RKO (cell line): Measurements from ENCODE around the gene SFI1.
"Not testable (repeated sequence)": the region's sequence is repeated elsewhere in the genome, so short reads cannot be mapped to it uniquely, and the experiment has no call there.

ENCODE experiments used
- DNase-seq: peaks from one replicate; pipeline ENCODE4 v3.0.0-alpha.2; 2016; ENCODE audit warnings: low spot score

The SFI1 gene, protein sequence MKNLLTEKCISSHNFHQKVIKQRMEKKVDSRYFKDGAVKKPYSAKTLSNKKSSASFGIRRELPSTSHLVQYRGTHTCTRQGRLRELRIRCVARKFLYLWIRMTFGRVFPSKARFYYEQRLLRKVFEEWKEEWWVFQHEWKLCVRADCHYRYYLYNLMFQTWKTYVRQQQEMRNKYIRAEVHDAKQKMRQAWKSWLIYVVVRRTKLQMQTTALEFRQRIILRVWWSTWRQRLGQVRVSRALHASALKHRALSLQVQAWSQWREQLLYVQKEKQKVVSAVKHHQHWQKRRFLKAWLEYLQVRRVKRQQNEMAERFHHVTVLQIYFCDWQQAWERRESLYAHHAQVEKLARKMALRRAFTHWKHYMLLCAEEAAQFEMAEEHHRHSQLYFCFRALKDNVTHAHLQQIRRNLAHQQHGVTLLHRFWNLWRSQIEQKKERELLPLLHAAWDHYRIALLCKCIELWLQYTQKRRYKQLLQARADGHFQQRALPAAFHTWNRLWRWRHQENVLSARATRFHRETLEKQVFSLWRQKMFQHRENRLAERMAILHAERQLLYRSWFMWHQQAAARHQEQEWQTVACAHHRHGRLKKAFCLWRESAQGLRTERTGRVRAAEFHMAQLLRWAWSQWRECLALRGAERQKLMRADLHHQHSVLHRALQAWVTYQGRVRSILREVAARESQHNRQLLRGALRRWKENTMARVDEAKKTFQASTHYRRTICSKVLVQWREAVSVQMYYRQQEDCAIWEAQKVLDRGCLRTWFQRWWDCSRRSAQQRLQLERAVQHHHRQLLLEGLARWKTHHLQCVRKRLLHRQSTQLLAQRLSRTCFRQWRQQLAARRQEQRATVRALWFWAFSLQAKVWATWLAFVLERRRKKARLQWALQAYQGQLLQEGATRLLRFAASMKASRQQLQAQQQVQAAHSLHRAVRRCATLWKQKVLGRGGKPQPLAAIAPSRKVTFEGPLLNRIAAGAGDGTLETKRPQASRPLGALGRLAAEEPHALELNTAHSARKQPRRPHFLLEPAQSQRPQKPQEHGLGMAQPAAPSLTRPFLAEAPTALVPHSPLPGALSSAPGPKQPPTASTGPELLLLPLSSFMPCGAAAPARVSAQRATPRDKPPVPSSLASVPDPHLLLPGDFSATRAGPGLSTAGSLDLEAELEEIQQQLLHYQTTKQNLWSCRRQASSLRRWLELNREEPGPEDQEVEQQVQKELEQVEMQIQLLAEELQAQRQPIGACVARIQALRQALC

DNA sequence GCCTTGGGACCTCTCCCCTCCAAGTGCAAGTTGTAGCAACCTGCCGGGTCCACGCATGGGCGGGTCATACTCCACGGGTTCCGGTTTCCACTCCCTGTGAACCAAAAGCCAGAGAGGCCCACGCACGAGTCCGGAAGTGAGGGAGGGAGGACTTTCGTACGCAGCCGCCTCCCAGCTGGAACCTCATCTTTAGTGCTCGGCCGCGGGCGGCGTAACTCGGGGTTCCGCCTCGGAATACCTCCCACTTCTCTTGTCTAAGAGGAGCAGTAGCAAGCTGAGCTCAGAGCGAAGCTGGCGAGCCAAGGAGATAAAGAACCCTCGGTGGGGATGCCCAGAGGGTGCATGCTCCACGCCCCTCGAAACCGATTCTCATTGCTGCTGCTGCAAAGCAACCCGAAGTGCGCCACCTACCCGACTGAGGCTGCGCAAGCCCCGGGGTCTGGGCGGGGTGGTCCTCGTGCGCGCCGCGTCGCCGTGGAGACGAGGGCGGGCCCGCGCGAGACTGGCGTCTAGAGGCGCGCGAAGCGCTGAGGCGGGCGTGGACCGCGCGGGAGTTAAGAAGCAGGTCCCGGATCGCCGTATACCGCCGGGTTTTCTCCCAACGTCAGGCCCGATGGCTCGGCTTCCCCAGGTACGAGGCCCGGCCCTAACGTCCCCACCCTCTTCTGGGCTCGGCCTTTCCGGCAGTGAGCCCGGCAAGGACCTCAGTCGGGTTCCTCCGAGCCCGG, at the start of gene SFI1:
TSS of gene SFI1 (plus strand) at position 530 of the 728 bp plus-strand sequence. CDS start 11,749 bp downstream, outside the sequence.
- peak; percentile 85 for DNase-seq

DNA sequence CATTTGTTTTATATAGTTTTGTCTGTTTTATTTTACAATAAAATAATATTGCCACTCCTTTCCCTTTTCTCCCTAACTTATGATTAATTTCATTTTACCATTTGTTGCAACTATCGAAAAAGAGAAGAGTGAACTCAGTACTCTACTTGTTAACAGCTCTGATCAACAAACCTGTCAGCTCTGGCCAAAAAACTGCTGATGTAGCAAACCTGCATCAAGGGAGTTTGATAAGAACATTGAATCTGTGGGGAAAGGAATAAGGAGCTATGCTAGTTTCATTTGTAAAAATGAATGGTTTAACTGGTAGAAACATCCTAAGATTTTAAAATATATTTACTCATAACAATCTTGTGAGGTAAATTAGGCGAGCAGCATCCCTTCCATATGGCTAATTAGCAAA, 49.6 kb upstream of the SFI1 start:
- DNase-seq: no peak

DNA sequence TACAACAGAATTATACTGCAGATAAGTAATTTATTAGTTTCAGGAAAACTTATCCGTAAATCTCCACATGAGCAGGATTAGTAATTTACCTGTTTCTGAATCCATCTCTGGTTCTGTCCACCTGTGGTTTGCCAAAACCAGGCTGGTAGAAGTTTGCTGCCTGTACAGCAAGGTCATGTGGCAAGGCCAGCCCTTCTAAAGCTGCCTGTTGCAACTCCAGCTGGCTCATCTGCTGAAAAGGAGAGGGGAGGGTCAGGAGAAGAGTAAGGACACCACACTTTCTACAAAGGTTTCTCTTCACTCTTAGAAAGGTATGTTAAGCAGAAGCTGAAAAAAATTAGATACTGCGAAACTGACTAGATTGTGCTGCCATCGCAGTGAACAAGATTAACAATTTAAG, 49.0 kb upstream of the SFI1 start:
- no peak for DNase-seq

DNA sequence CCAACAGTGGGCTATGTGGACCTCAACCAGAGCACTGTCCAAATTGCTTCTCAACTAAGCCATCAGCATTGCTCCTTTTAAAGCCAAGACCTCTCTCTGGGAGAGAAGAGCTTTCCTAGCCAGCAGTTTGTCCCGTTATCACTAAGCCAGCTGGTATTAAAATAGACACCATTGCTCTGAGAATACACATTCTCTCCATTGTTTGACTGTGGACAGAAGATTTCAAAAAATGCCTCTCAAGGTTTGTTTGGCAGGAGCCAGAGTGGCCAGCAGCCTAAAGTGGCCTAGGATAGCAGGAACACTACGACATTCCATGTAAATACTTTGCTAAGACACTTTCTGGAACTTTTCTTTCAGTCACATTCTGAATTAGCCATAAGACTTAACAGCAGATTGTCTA, 48.0 kb upstream of the SFI1 start:
- DNase-seq: no peak

DNA sequence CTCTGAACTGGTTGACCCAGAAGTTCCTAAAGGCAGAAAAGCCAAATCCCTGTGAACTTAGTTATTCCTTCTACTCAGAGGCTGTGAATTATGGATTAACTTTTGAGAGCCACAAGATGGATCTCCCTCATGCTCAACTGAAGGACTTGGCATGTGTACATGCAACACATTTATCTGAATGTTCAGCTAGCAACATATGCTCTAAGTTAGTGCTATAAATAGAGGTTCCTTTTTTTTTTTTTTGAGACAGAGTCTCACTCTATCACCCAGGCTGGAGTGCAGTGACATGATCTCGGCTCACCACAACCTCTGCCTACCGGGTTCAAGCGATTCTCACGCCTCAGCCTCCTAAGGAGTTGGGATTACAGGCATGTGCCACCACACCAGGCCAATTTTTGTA, 46.8 kb upstream of the SFI1 start:
- DNase-seq: no peak

DNA sequence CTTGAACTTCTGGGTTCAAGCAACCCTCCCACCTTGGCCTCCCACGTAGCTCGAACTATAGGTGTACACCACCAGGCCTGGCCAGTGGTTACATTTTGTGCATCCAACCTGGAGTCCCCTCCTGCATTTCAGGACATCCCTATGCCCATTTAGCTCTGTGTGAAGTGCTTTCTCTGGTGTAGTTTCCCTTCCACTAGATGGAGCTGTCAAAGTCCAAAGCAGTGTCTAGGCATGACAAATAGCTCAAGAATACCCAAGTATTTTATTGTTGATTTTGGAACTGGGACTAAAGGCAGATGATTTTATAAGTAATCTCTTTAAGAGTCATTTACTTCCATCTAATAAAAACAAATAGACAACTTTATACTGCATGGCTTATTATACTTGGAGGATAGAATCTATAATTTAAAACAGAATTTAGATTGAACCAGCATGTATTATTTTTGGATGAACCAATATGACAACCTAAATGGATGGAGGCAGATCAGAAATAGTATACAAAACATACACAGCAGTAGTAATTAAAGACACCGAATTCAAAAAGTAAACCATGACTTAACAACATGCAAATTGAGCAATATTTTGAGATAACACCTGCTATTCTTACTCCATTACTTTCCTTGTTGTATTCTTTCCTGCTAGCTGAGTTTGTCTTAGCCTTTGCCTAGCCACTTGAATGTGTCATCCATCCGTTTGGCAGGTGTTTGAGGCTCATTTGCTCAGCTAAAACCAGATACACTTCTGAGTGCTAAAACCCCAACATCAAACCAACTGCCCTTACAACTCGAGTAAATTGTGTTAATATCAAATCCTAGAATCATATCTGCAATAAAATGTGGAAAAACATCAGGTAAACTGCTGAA, 44.4 kb upstream of the SFI1 start:
- peak; percentile 70 for DNase-seq

DNA sequence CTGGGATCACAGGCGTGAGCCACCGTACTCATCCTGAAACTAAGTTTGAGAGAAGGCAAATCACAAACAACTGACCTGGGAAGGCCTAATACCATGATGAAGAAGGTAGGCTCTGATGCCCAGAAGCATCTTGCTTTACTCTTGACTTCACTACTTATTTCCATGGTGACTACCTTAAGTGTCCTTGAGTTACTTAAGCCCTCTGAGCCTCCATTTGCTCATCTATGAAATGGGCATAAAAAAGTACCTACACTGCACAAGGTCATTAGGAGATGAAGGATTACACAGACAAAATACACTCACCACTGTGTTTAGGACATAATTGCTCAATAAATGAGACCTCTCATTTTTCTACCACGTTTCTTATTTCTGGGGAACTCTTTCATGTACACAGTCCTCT, 34.6 kb upstream of the SFI1 start:
- DNase-seq: no peak

DNA sequence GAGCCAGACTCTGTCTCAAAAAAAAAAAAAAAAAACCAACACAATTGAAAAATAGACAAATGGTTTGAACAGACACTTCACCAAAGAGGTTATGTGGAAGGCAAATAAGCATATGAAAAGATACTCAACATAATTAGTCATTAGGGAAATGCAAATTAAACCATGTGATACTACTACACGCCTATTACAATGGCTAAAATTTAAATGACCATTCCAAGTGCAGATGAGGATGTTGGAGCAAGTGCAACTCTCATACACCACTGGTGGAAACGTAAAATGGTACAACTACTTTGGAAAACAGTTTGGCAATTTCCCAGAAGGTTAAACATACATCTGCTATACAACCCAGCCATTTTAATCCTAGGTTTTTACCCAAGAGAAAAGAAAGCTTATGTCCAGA, 31.0 kb upstream of the SFI1 start:
- DNase-seq: no peak

DNA sequence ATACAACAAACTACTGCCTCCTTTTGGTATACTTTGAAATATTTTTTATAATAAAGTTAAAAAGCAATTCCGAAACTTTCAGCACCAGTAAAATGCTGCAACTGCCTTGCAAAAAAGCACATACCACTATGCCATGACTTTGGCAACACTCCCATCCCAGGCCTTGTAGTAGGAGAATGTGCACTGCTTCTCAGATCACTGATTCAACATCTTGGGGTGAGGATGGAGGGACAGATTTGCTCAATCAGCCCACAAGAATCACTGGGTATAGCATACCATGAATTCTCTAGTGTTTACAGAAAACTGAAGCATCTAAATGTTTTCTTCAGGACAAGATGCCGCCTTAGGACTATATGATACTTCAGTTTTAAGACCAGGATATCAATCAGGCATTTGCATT, 21.6 kb upstream of the SFI1 start:
- no peak for DNase-seq

DNA sequence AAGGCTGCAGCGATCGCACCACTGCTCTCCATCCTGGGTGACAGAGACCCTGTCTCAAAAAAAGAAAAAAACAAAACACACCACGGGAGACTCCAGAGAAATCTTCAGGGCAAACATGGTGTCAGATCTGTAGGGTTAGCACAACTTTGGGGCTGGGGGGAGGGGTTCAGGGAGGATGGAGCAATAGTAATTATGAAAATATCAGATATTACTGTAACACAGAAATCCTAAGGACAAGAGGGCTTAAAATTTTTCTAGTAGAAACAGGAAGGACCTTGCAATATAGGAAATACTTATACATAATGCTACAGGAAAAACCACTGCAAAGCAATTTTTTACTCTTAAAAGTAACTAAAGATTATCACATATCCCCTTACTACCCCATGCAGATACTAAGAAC, 20.5 kb upstream of the SFI1 start:
- DNase-seq: no peak

DNA sequence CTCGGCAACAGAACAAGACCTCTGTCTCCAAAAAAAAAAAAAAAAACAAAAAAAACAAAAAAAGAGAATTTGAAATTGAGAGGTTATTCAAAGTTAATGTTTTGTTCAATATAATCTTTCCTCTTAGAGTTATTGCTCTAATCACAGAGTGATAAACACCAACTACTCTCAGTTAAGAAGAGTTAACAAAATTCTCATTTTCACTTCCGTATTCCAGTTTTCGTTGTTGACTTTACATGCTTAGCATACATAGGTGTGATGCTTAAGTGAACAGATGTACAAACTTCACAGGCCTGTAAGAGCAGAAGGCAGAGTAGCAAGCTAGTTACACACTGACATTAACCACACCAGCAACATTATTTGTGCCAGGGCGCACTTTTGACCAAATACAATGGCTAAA, 19.0 kb upstream of the SFI1 start:
- no peak for DNase-seq

DNA sequence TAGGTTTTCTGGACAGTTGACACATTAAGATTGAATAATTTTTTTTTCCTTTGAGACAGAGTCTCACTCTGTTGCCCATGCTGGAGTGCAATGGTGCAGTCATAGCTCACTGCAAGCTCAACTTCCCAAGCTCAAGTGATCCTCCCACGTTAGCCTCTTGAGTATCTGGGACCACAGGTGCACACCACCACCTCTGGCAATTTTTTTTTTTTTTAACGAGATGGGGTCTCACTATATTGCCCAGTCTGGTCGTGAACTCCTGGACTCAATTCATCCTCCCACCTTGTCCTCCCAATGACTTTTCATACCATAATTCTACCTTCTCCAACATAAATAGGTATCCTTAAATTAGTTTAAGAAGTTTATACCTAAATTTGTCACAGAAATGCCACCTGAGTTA, 15.2 kb upstream of the SFI1 start:
- no peak for DNase-seq

DNA sequence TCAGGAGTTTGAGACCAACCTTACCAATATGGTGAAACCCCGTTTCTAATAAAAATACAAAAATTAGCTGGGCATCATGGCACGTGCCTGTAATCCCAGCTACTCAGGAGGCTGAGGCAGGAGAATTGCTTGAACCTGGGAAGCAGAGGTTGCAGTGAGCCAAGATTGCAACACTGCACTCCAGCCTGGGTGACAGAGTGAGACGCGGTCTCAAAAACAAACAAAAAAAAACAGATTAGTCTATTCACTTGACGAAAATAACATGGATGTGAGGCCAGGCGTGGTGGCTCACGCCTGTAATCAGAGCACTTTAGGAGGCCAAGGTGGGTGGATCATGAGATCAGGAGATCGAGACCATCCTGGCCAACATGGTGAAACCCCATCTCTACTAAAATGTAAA, 13.9 kb upstream of the SFI1 start:
- DNase-seq: not testable (repeated sequence)

DNA sequence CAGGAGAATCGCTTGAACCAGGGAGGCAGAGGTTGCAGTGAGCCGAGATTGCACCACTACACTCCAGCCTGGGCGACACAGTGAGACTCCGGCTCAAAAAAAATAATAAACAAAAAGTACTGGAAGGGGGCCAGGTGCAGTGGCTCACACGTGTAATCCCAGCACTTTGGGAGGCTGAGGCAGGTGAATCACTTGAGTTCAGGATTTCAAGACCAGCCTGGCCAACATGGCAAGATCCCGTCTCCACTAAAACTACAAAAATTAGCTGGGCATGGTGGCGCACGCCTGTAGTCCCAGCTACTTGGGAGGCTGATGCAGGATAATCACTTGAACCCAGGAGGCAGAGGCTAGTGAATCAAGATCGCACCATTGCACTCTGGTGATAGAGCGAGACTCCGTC, 10.0 kb upstream of the SFI1 start:
- not testable (repeated sequence) for DNase-seq

DNA sequence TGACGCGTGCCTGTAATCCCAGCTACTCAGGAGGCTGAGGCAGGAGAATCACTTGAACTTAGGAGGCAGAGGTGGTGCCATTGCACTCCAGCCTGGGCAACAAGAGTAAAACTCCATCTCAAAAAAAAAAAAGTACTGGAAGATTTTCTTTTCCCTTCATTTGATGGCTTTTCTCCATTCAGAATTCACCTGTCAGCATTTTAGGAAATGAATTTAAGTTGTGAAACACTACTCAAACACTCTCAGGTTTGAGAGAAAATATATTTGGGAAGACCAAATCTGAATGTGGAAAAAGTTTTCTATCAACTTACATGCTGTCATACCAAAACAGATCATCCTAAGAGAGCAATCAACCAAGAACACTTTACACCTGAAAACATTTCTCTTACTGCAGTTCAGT, 9.4 kb upstream of the SFI1 start:
- DNase-seq: no peak

DNA sequence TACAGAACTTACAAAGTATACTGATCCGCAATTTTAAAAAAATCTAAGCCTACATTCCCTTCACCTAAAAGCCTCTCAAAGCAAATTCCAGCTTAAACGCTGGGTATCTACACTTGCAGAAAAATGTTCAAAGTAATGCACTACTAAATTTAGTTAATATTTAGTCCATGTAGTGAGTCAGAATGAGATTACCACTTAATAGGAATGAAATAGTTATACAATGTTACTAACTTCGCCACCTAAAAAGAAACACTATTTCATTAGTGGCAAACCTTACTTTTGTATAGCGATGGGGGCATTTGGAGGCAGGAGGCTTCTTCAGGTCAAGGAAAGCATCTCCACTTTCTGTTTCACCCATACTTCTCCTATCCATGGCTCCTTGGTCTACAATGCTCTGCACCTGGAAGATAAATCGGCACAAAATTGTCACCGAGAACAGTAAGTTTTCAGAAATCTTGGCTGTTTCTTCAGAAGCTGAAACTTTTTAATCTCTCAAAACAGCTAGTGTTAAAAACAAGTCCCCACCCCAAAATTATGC, 7.9 kb upstream of the SFI1 start:
- DNase-seq: no peak

DNA sequence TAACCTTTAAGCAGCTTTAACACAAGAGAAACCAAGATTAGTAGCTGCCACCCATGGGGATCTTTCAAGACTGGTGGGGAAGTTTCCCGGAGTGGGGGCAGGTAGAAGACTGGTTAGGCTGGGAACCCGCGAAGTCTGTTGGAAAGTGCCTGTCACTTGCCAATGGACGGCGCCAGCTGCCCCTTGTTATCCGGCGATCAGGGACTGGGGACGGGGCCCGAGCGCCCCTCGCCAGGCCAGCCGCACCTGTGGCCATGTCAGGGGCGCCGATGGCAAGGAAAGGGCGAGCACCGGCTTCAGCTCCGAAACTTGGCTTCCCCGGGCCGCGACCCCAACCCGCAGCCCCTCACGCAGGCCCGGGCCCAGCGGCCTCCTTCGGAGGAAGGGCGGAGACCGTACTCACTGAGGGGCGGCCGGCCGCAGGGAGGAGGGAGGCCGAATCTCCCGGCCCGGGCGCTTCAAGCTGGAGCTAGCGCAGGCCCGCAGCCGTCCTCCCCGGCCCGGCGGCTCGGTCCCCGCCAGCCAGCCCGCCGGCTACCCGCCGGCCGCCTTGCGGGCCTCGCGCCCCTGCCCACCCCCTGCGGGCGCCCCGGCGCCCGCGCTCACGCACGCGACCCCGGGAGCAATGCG, 7.2 kb upstream of the SFI1 start:
- DNase-seq: peak; percentile 38

DNA sequence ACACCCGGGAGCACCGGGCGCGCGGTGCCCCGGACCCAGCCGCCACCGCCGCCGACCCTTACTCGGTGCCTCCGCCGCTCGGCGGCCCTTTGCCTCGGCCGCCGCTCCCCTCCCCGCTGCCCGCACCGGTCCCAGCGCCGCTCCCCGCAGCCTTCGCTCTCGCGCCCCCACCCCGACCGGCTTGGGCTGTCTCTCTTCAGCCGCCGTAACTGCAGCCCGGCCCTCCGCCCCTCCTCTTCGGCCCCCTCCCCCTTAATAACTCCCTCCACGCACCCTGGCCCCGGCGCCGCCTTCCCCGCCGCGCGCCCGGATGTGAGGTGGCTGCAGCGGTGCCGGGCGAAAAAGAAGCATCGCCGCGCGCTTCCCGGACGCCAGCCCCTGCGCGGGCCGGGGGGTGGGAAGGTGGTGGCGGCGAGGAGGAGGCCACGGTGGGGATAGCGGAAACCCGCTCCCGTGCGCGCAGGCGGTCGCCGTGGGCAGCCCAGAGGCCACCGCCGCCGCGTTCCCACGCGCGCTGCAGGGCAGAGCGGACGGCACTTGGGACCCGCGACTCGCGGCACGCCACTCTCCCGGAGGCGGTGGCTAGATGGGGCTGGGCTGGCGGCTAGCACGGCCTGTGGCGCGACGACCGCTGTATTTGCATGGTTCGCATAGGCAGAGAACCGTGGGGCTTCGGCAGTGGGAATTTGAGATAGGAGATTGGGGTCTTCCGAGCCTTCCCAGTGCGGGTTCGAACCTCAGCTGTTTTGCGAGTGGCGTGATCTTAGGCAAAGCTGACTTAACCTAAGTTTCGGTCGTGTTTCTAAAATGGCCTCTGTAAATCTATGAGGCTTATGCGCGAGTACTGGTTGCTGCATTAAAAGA, 6.5 kb upstream of the SFI1 start, which contains the start of gene EIF4ENIF1:
TSS of gene EIF4ENIF1 (minus strand) at position 211 of the 864 bp plus-strand sequence. CDS start 1,124 bp downstream, outside the sequence.
- DNase-seq: peak; percentile 79

DNA sequence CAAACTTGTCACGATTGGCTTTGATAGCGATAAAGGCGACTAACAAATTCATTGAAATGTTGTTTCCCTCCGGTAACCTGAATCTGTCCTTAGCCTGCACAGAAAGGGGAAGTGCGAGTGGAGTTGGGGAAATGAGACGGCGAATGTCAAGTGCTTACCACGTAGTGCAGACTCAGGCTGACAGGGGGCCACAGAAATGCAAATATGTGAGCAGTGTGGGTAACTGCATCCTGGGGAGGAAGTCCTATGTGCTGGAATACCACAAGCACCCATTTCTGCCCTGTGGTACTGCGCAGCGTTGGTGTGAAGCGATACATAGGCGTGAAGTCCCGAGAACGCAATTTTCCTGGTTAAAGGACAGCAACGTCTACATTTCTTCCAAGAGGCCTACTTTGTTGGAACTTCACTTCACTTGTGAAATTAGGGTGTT, 5.8 kb upstream of the SFI1 start:
- DNase-seq: peak; percentile 91
